ENCODE results near the gene SH3BGRL2.

- TF ChIP-seq EZH2 (IDR thresholded peaks at IDR 0.05) (no peak), FOXP2 (optimal IDR thresholded peaks at IDR 0.05; ENCODE audit: control extremely low read depth, extremely low read length, insufficient read depth) (no peak), POLR2AphosphoS5 (IDR thresholded peaks at IDR 0.05; ENCODE audit: borderline replicate concordance, low read depth, low read length) (no peak)
Measured at GRCh38 chr6:79600313-79600712, 30.8 kb upstream of the SH3BGRL2 start.

All from SK-N-MC (cell line).